ENCODE data around the gene CNOT10. TPM values are rescaled to one million over a fixed set of nuclear protein-coding genes. Genes with fewer than 3 reads are reported as not detected.

Gene CNOT10
- total and polyA plus RNA-seq, 8 donors = 10.7 to 436 (median 20.5) TPM

DNA sequence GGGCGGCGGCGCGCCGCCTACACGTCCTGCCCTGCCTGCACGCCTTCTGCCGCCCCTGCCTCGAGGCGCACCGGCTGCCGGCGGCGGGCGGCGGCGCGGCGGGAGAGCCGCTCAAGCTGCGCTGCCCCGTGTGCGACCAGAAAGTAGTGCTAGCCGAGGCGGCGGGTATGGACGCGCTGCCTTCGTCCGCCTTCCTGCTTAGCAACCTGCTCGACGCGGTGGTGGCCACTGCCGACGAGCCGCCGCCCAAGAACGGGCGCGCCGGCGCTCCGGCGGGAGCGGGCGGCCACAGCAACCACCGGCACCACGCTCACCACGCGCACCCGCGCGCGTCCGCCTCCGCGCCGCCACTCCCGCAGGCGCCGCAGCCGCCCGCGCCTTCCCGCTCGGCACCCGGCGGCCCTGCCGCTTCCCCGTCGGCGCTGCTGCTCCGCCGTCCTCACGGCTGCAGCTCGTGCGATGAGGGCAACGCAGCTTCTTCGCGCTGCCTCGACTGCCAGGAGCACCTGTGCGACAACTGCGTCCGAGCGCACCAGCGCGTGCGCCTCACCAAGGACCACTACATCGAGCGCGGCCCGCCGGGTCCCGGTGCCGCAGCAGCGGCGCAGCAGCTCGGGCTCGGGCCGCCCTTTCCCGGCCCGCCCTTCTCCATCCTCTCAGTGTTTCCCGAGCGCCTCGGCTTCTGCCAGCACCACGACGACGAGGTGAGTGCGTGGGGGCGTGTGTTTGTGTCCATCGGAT is 133.4 kb downstream of the CNOT10 start:
- 2 to 6% (median 3%) methylated on average over 15 to 111 of the region's 111 CpGs; no CpG with 5 or more reads in 1 of the 5 donors for WGBS, 5 donors
- no peak overlapping the region for H3K27ac ChIP-seq
- peaks cover 27 to 43% (median 36%) of the 10 kb centered on the region in 4 donors for H3K4me1 ChIP-seq
- peak in 1 of 2 donors; percentile 68 for DNase-seq
- peaks cover 0 to 17% (median 5%) of the 10 kb centered on the region in 4 donors for H3K9me3 ChIP-seq
- H3K4me3 ChIP-seq = peak overlapping the region; percentile 42 to 67 (median 54)
- peaks cover 22 to 75% (median 70%) of the 10 kb centered on the region in 3 donors for H3K27me3 ChIP-seq
- intact Hi-C loops (cut with DNase I; ENCODE audit: low total_unique reads) = no loop called here
- no peaks in the 10 kb centered on the region for H3K36me3 ChIP-seq
- TF ChIP-seq, protein P1, sequence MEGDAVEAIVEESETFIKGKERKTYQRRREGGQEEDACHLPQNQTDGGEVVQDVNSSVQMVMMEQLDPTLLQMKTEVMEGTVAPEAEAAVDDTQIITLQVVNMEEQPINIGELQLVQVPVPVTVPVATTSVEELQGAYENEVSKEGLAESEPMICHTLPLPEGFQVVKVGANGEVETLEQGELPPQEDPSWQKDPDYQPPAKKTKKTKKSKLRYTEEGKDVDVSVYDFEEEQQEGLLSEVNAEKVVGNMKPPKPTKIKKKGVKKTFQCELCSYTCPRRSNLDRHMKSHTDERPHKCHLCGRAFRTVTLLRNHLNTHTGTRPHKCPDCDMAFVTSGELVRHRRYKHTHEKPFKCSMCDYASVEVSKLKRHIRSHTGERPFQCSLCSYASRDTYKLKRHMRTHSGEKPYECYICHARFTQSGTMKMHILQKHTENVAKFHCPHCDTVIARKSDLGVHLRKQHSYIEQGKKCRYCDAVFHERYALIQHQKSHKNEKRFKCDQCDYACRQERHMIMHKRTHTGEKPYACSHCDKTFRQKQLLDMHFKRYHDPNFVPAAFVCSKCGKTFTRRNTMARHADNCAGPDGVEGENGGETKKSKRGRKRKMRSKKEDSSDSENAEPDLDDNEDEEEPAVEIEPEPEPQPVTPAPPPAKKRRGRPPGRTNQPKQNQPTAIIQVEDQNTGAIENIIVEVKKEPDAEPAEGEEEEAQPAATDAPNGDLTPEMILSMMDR (IDR thresholded peaks at IDR 0.05) = no peak
- TF ChIP-seq POLR2A (IDR thresholded peaks at IDR 0.05) (no peak), EP300 (IDR thresholded peaks at IDR 0.05) (no peak), POLR2AphosphoS5 (IDR thresholded peaks at IDR 0.05) (no peak)

DNA sequence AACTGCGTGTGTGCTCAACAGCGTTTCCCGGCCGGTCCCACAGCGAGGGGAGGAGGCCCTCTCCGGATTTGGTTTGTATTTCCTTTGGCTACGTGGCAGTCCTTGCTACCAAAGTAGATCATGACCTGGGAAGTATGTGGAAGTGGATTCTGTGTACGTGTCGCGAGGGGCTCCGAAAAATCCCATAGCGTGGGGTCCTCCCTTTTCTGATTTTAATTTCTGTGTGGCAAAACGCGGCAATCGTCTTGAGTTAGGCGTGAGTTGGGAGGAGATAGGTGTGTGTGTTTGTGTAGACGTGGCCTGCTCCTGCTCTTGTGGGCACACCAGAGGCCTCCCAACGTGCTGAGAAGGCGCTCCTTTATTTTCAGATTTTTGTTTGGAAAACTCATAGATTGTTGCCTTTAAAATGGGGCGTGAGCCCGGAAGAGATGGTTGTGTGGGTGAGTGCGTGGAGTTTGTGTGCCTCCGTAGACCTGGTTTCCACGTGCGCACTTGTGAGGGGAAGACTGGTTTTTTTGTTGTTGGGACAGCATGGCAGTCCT is 134.1 kb downstream of the CNOT10 start:
- Histone ChIP-seq H3K4me3 (peak overlapping the region in 3 of 4 donors; percentile 45 to 67 (median 63)), H3K27ac (no peak overlapping the region), H3K4me1 (peaks cover 27 to 43% (median 36%) of the 10 kb centered on the region in 4 donors), H3K36me3 (no peaks in the 10 kb centered on the region), H3K27me3 (peaks cover 22 to 80% (median 70%) of the 10 kb centered on the region in 3 donors), H3K9me3 (peaks cover 0 to 17% (median 5%) of the 10 kb centered on the region in 4 donors)
- DNase-seq = no peak
- WGBS, 5 donors = 24 to 52% (median 35%) methylated on average over 23 to 25 of the region's 25 CpGs
- intact Hi-C loops (cut with DNase I; ENCODE audit: low total_unique reads) = no loop called here
- TF ChIP-seq EP300 (IDR thresholded peaks at IDR 0.05) = no peak
- TF ChIP-seq, protein P1 (IDR thresholded peaks at IDR 0.05) = no peak
- no peak for TF ChIP-seq POLR2AphosphoS5 (IDR thresholded peaks at IDR 0.05)
- TF ChIP-seq POLR2A (IDR thresholded peaks at IDR 0.05) = no peak

DNA sequence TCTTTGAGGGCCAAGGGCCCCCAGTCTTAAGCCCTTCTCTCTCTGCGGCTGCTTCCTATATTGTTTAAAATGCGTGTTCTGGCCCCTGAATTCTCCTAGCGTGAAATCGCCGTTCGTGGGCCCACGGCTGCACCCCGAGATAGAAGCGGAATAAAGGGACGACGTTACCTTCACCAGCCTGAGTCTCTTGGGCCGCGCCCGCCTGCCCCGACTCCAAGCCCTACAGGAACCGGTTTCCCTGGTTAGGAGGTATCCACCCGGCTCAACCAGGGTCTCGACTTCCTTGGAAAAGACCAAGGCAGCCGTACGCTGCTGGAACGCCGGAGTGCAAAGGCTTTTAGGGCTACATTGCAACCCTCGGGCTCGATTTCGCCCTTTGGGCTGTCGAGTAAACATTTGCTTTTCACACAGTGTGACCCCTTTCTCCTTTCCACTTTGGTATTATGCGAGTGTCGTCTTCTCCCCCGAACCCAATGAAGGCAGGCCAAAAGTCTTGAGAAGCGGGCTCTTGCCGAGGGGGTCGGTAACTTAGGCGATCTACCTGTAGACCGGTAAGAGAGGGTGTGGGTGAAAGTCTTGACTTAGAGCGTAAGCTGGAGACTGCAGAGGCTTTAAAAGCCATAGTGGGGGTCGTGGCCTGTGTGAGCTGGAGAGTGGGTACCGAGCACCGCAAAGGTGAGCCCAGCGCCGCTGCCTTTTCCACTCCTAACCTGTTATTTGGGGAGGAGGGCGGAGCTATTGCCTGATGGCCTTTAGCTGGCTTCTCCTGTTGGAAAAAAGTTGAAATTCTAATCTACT is 134.8 kb downstream of the CNOT10 start:
- Histone ChIP-seq H3K4me3 (no peak overlapping the region), H3K4me1 (peaks cover 27 to 43% (median 36%) of the 10 kb centered on the region in 4 donors), H3K36me3 (no peaks in the 10 kb centered on the region), H3K27ac (no peak overlapping the region), H3K9me3 (peaks cover 0 to 17% (median 5%) of the 10 kb centered on the region in 4 donors), H3K27me3 (peaks cover 22 to 87% (median 70%) of the 10 kb centered on the region in 3 donors)
- peak in 1 of 2 donors; percentile 78 for DNase-seq
- no peak for TF ChIP-seq POLR2AphosphoS5 (IDR thresholded peaks at IDR 0.05)
- WGBS, 5 donors = 38 to 52% (median 47%) methylated on average over 41 of the region's 41 CpGs
- intact Hi-C loops (cut with DNase I; ENCODE audit: low total_unique reads) = no loop called here

DNA sequence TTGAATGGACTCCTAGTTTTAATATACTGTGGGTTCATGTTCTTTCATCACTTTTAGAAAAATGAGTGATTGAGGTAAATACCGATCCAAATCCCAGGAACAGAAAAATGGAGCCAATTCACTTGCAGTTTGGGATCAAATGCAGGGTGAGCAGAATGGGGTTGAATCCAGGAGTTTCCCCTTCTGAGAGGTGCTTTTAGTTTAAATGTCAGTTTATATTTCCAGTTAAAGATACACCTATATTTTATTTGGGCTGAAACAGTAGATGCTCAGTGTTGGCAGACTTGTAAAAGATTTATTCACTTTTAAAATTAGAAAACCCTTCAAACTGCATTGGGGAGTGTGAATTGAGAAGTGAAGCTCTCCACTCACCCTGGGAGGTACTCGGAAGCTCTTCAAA is 135.4 kb downstream of the CNOT10 start:
- WGBS, 5 donors = 75 to 88% (median 79%) methylated on average over 2 of the region's 2 CpGs
- DNase-seq = no peak
- Histone ChIP-seq H3K27ac (no peak overlapping the region), H3K36me3 (no peaks in the 10 kb centered on the region), H3K4me3 (no peak overlapping the region), H3K9me3 (peaks cover 0 to 17% (median 5%) of the 10 kb centered on the region in 4 donors), H3K27me3 (peaks cover 22 to 87% (median 67%) of the 10 kb centered on the region in 3 donors), H3K4me1 (peaks cover 27 to 43% (median 36%) of the 10 kb centered on the region in 4 donors)
- intact Hi-C loops (cut with DNase I; ENCODE audit: low total_unique reads) = no loop called here
- TF ChIP-seq POLR2AphosphoS5 (IDR thresholded peaks at IDR 0.05) (no peak), POLR2A (IDR thresholded peaks at IDR 0.05) (no peak), EP300 (IDR thresholded peaks at IDR 0.05) (no peak)
- TF ChIP-seq, protein P1 (IDR thresholded peaks at IDR 0.05) = no peak
